Kidney (tissue), 14 donors: ENCODE data around the gene LHPP. TPM values are rescaled to one million over a fixed set of nuclear protein-coding genes. Genes with fewer than 3 reads are reported as not detected.

Experiments
- DNase-seq, 5 donors: peaks; one replicate each; pipeline ENCODE4 v3.0.0-alpha.2; 2013 to 2020
- FAIRE-seq: peaks from 2 replicates; lab custom pipeline; 2012; peaks lifted over from hg19 to GRCh38; lab: Jason Lieb, UNC
- H3K27ac ChIP-seq, 2 donors: one replicate each; pipeline ENCODE4 v1.7.0; 2013; ENCODE audit warnings: low read depth in 2 of 2, low read length in 2 of 2, inconsistent platforms in 1 of 2
- H3K27me3 ChIP-seq: one replicate; pipeline ENCODE4 v1.7.1; 2013; ENCODE audit warnings: low read length, inconsistent platforms; ENCODE audit not compliant: control insufficient read depth, insufficient read depth
- H3K36me3 ChIP-seq, 3 donors: one replicate each; pipeline versions ENCODE4 v1.7.0 to v1.7.1; 2013; ENCODE audit warnings: low read length in 3 of 3, control low read depth in 1 of 3, inconsistent platforms in 1 of 3; ENCODE audit not compliant: insufficient read depth in 3 of 3, control insufficient read depth in 2 of 3
- H3K4me1 ChIP-seq, 3 donors: one replicate each; pipeline versions ENCODE4 v1.7.0 to v1.7.1; 2013; ENCODE audit warnings: low read length in 3 of 3, inconsistent platforms in 1 of 3, low read depth in 1 of 3; ENCODE audit not compliant: control insufficient read depth in 2 of 3, insufficient read depth in 2 of 3
- H3K4me3 ChIP-seq, 3 donors: one replicate each; pipeline versions ENCODE4 v1.7.0 to v1.8.1; 2013; ENCODE audit warnings: low read length in 3 of 3, control low read depth in 1 of 3, inconsistent platforms in 1 of 3
- H3K9ac ChIP-seq, 3 donors: one replicate each; pipeline versions ENCODE4 v1.7.0 to v1.7.1; 2013; ENCODE audit warnings: low read length in 3 of 3, control low read depth in 1 of 3, inconsistent platforms in 1 of 3
- H3K9me3 ChIP-seq, 3 donors: one replicate each; pipeline versions ENCODE4 v1.7.0 to v1.7.1; 2013; ENCODE audit warnings: low read length in 3 of 3, control low read depth in 1 of 3, inconsistent platforms in 1 of 3; ENCODE audit not compliant: control insufficient read depth in 2 of 3, insufficient read depth in 1 of 3
- intact Hi-C: fragments of 100-400 bp; cut with DNase I; formaldehyde crosslinking; loops from one replicate; pipeline ENCODE4 v1.11.1; 2022
- polyA plus RNA-seq: library from polyadenylated mRNA; stranded (reverse); fragments of 350-450 nt; fragmentation: Illumina TruSeq; extraction: RNeasy Lipid Tissue Mini Kit (QIAGEN cat#74804); gene quantifications from one replicate; pipeline ENCODE4 v1.2.3, GENCODE V29; 2014; ENCODE audit warnings: low read depth, low replicate concordance; ENCODE audit not compliant: insufficient read depth
- total RNA-seq: library from RNA; stranded (reverse); fragmentation: NEBNext Ultra II Directional; extraction: Animal tissue kit (Norgen Biotek cat#: 25700); gene quantifications from one replicate; pipeline ENCODE4 v1.2.1, GENCODE V29; 2021
- TF ChIP-seq, protein P1 (sequence below): IDR thresholded peaks from 3 replicates; pipeline ENCODE4 v1.5.1; 2012; ENCODE audit warnings: mild to moderate bottlenecking, moderate library complexity, borderline replicate concordance; ENCODE audit not compliant: insufficient read depth; ENCODE audit errors: extremely low read depth
- donor health status: control.
- donor health status: control.
- donor health status: control.
- donor health status: control.
- donor health status: control.
- donor health status: DM: yes; HTN: yes; CAD: no.
- donor health status: Normal renal cell carcinoma (clear cell type).

The LHPP gene
- total and polyA plus RNA-seq, 2 donors from 2014 or later: 16.6 to 52.5 TPM

DNA sequence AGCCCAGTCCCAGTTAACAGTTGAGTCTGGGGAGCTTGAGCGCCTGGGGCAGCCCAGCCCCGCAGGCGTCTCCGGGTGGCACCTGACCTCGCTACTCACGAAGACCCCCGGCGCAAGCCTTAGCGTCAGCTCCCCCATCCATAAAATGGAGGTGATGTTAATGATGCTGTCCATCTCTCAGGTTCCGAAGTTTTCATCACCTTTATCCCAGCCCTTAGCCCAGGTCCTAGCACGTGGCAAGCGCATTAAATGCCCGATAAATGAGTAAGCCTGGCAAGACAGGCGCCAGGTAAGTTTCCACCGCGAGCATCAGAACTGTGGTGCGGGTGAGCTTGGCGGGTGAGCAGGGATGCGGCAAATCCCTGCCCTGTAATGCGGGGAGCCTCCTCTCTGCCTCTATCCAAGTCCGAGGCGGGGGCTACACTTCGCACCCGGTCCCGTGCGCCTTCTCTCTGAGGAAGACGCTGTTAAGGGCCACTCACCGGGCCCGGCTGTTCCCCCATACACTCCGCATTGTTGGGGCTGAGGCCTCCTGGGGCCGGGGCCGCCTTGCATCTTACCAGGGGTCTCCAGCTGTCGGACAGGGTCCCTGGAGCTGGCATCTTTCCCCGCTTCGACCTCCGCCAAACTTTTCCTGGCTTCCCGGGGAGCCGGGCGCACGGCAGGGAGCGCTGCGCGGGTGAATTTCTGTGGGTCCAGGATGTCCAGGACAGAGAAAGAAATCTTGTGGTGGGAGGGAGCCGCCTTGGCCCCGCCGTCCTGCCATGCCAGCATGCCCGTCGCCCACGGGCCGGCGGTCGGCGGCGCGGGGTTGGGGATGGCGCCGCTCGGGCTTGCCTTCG lies 12.2 kb upstream of the LHPP start:
- FAIRE-seq (no peak), DNase-seq (no peak)
- H3K27ac ChIP-seq: no peak overlapping the region
- peaks cover 51% of the 10 kb centered on the region for H3K27me3 ChIP-seq
- H3K9ac ChIP-seq: no peak overlapping the region
- TF ChIP-seq, protein P1, sequence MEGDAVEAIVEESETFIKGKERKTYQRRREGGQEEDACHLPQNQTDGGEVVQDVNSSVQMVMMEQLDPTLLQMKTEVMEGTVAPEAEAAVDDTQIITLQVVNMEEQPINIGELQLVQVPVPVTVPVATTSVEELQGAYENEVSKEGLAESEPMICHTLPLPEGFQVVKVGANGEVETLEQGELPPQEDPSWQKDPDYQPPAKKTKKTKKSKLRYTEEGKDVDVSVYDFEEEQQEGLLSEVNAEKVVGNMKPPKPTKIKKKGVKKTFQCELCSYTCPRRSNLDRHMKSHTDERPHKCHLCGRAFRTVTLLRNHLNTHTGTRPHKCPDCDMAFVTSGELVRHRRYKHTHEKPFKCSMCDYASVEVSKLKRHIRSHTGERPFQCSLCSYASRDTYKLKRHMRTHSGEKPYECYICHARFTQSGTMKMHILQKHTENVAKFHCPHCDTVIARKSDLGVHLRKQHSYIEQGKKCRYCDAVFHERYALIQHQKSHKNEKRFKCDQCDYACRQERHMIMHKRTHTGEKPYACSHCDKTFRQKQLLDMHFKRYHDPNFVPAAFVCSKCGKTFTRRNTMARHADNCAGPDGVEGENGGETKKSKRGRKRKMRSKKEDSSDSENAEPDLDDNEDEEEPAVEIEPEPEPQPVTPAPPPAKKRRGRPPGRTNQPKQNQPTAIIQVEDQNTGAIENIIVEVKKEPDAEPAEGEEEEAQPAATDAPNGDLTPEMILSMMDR: no peak
- H3K9me3 ChIP-seq: no peaks in the 10 kb centered on the region
- no peak overlapping the region for H3K4me3 ChIP-seq
- H3K36me3 ChIP-seq: no peaks in the 10 kb centered on the region
- intact Hi-C loops: no loop called here
- peaks cover 0 to 5% (median 0%) of the 10 kb centered on the region in 3 donors for H3K4me1 ChIP-seq

DNA sequence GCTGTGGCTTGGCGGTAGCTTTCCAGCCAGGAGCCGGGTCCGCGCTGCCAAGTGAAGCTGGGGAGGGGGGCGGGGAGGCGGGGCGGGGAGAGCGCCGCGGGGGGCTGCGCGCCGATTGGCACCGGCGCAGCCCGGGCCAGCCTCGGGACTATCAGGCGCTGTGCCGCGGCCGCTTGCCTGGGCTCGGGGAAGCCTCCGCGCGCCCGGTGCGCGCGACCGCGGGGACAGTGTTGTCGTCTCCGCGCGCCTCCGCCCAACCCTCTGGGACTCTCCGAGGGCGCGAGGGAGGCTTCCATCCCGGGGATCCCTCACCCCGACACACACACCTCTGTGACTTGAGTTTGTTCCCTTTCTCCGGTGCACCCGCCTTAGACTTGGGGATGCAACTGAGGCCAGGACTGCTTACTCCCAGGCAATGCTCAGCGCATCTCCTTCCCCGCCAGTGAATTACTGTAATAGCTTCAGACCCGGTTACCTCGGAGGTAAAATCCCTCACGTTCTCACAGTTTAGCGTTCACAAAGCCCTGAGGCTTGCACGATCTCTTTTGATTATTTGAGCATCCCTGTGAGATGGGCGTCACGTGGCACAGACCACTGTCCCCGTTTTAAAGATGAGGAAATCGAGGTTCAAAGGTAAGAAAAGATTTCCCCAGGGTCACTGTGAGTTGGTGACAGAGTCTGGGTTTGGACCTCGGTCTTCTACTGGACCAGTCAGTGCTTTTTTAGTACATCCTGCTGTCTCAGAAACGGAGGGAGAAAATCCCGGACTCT lies 11.4 kb upstream of the LHPP start, which contains the start of gene NKX1-2:
TSS of gene NKX1-2 (minus strand) at position 24 of the 771 bp plus-strand sequence. CDS start 92 bp downstream, outside the sequence.
- TF ChIP-seq, protein P1: no peak
- Histone ChIP-seq H3K9me3 (no peaks in the 10 kb centered on the region), H3K4me3 (no peak within 1 kb of the TSS), H3K9ac (no peak within 1 kb of the TSS), H3K27me3 (peaks cover 52% of the 10 kb centered on the region), H3K4me1 (peaks cover 0 to 5% (median 0%) of the 10 kb centered on the region in 3 donors), H3K27ac (no peak within 1 kb of the TSS), H3K36me3 (no peaks in the 10 kb centered on the region)
- FAIRE-seq (no peak), DNase-seq (peak in 3 of 5 donors; percentile 47 to 71 (median 68))
- intact Hi-C loops: no loop called here

DNA sequence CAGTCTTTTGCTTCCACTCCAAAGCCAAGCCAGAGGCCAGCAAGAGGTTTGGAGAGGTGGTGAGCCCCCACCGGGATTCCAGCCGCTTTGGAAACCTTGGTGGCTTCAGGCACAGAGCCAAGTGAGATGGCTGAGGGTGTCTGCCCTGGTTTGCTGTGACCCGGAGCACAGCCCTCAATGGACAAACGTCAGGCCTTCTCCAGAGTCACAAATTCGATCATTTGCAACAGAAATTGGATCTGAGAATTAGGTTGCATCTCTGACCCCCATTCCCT lies 10.9 kb upstream of the LHPP start:
- intact Hi-C loops: no loop called here

More for the DNA sequence above, 10.9 kb upstream of the LHPP start:
- H3K27me3 ChIP-seq: peaks cover 47% of the 10 kb centered on the region
- H3K4me1 ChIP-seq: peaks cover 0 to 5% (median 0%) of the 10 kb centered on the region in 3 donors
- H3K9ac ChIP-seq: no peak overlapping the region
- H3K27ac ChIP-seq: no peak overlapping the region
- TF ChIP-seq, protein P1: no peak
- H3K9me3 ChIP-seq: no peaks in the 10 kb centered on the region
- no peak overlapping the region for H3K4me3 ChIP-seq
- FAIRE-seq: no peak
- no peaks in the 10 kb centered on the region for H3K36me3 ChIP-seq
- no peak for DNase-seq
